Measurements from ENCODE around the gene TMEM170A.

GRCh38 chr16:75471723-75472633 is 7.5 kb upstream of the TMEM170A start:
- no peak for TF ChIP-seq ZNF114 (CRISPR knock-in tag; IDR thresholded peaks at IDR 0.05)
- TF ChIP-seq ETS1 (IDR thresholded peaks at IDR 0.05), result no peak

All from GM23338 (cell line).